Motor neuron (in vitro differentiated cells): ENCODE measurements around the gene ARV1. TPM values are rescaled to one million over a fixed set of nuclear protein-coding genes. Genes with fewer than 3 reads are reported as not detected.
A peak's percentile ranks its signal among the peaks of the same experiment; 100 is the strongest.
"Not testable (repeated sequence)": the region's sequence is repeated elsewhere in the genome, so short reads cannot be mapped to it uniquely, and the experiment has no call there.

Experiments used
- ATAC-seq, 8 experiments: fragments of 200-7000 bp; cut with Tn5 transposase; replicated peaks in 6 of 8; 2 replicates each; pipeline ENCODE4 v1.8.0; 2021; ENCODE audit warnings: mild to moderate bottlenecking in 8 of 8, moderate library complexity in 8 of 8
- H3K27ac ChIP-seq, 2 donors: fragments of 250-450 bp; sonication (Bioruptor Pico); 2 replicates each; pipeline ENCODE4 v1.9.0; 2021; ENCODE audit warnings: antibody characterized with exemption in 2 of 2, mild to moderate bottlenecking in 2 of 2, moderate library complexity in 1 of 2
- H3K4me1 ChIP-seq, 2 donors: fragments of 250-450 bp; sonication (Bioruptor Pico); replicated peaks in 1 of 2; 2 replicates each; pipeline ENCODE4 v1.6.1; 2021; ENCODE audit warnings: antibody characterized with exemption in 2 of 2, mild to moderate bottlenecking in 2 of 2, moderate library complexity in 1 of 2
- H3K4me3 ChIP-seq, 5 donors: fragments of 250-450 bp; sonication (Bioruptor Pico); 2 replicates each; pipeline ENCODE4 v1.9.0; 2021; ENCODE audit warnings: antibody characterized with exemption in 5 of 5, mild to moderate bottlenecking in 5 of 5, moderate library complexity in 4 of 5
- WGBS, 10 experiments: fragments of 450-650 bp; shearing (Covaris generic); methylation state at CpG; one replicate each; pipeline ENCODE4 v1.0.0; 2022; 5-methylcytosine and 5-hydroxymethylcytosine counted together
- in situ Hi-C, 9 experiments: fragments of 400-800 bp; cut with MboI; loops; one replicate each; pipeline ENCODE4 v1.15.0; 2021; ENCODE audit warnings: low sequenced_read_pairs in 9 of 9, low pct_unique_long_range_greater_than_20kb in 2 of 9; ENCODE audit not compliant: unreplicated experiment in 9 of 9
- total RNA-seq, 8 experiments: library from RNA; unstranded; fragments of 300-600 nt; gene quantifications; 2 replicates each; pipeline versions ENCODE4 v1.2.3 to v1.2.4, GENCODE V29; 2022

ARV1 gene
- total RNA-seq, 8 experiments from 2014 or later: 25.6 to 40.8 (median 29.0) TPM

GRCh38 chr1:231041719-231042261 lies 62.9 kb downstream of the ARV1 start:
- WGBS, 10 experiments: 39 to 100% (median 80%) methylated on average over 1 to 4 of the region's 9 CpGs
- in situ Hi-C loops: no loop called here
- Histone ChIP-seq H3K4me3 (no peak overlapping the region), H3K27ac (no peak overlapping the region), H3K4me1 (peaks cover 0 to 9% of the 10 kb centered on the region in 2 donors)
- no peak for ATAC-seq

DNA sequence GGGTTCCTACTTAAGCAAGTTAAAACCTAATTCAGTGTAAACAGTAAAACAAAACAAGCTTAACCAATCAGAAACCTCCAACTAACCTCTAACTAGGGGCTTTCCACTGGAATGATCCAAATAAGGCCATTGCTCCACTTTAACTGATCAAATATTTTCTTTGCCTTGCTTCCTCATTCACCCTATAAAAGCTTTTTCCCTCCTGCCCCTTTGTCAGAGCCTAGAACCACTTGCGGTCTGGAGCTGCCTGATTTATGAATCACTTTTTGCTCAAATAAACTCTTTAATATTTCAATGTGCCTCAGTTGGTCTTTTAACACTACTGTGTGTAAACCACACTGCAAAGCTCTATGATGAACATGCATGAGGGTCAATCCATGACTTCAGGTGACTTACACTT lies 65.7 kb downstream of the ARV1 start:
- H3K4me3 ChIP-seq: no peak overlapping the region
- H3K27ac ChIP-seq: no peak overlapping the region
- WGBS, 10 experiments: 67 to 100% (median 92%) methylated on average over 1 of the region's 1 CpG; no CpG with 5 or more reads in 1 of the 10 experiments
- ATAC-seq: no peak
- peaks cover 0 to 4% of the 10 kb centered on the region in 2 donors for H3K4me1 ChIP-seq
- in situ Hi-C loops: no loop called here

GRCh38 chr1:231045286-231045685 lies 66.4 kb downstream of the ARV1 start:
- ATAC-seq: no peak
- peaks cover 0 to 4% of the 10 kb centered on the region in 2 donors for H3K4me1 ChIP-seq
- in situ Hi-C loops: no loop called here

GRCh38 chr1:231045921-231046729 lies 67.2 kb downstream of the ARV1 start:
- WGBS, 10 experiments: 35 to 87% (median 68%) methylated on average over 2 to 10 of the region's 10 CpGs; no CpG with 5 or more reads in 1 of the 10 experiments
- H3K4me1 ChIP-seq, H3K4me3 ChIP-seq, in situ Hi-C loops, H3K27ac ChIP-seq, ATAC-seq: not testable (repeated sequence)

More at GRCh38 chr1:231045286-231045685, 66.4 kb downstream of the ARV1 start:
- Histone ChIP-seq H3K4me3 (no peak overlapping the region), H3K27ac (no peak overlapping the region)

DNA sequence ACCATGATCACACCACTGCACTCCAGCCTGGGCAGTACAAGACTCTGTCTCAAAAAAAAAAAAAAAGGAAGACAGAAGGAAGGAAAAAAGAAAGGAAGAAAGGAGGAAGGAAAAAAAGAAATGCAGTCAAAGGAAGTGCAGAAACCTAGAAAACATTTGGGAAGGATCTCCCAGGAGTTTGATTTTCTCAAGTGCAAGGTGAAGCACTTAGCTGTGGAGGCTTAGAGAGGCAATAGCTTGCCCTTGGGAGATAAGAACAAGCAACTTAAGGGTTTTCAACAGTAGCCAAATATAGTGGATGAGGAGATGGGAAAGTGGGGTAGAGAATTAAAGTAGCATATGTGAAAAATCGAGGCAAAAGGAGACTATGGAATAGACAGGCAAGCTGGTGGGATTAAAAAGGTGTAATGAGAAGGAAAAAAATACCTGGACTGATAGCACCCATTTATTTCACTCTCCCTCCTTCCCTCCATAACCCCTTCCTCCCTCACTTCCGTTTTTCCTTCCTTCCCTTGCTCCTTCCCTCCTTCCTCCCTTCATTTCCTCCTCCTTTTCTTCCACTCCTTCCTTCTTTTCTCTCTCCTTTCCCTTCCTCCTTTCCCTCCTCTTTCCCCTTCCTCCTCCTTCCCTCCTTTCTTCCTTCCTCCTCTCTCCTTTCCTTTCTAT lies 68.0 kb downstream of the ARV1 start:
- in situ Hi-C loops: no loop called here
- WGBS, 10 experiments: 0 to 47% (median 26%) methylated on average over 1 to 2 of the region's 2 CpGs
- no peak for ATAC-seq
- H3K4me3 ChIP-seq: no peak overlapping the region
- no peak overlapping the region for H3K27ac ChIP-seq
- H3K4me1 ChIP-seq: no peaks in the 10 kb centered on the region

DNA sequence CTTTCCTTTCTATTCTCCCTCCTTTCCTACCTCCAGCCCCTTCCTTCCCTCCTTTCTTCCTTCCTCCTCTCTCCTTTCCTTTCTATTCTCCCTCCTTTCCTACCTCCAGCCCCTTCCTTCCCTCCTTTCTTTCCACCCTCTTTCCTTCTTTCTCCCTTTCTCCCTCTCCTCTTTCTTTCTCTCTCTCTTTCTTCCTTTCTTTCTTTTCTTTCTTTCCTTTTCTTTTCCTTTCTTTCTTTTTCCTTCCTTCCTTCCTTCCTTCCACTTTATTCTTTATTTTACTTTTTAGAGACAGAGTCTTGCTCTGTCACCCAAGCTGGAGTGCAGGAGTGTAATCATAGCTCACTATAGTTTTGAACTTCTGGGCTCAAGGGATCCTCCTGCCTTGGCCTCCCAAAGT lies 68.6 kb downstream of the ARV1 start:
- H3K4me1 ChIP-seq, in situ Hi-C loops, H3K4me3 ChIP-seq, ATAC-seq, H3K27ac ChIP-seq: not testable (repeated sequence)

GRCh38 chr1:231048419-231048818 lies 69.5 kb downstream of the ARV1 start:
- in situ Hi-C loops, H3K4me3 ChIP-seq, H3K27ac ChIP-seq, ATAC-seq, H3K4me1 ChIP-seq: not testable (repeated sequence)
- WGBS, 10 experiments: 50 to 100% (median 83%) methylated on average over 1 to 9 of the region's 9 CpGs; no CpG with 5 or more reads in 2 of the 10 experiments

DNA sequence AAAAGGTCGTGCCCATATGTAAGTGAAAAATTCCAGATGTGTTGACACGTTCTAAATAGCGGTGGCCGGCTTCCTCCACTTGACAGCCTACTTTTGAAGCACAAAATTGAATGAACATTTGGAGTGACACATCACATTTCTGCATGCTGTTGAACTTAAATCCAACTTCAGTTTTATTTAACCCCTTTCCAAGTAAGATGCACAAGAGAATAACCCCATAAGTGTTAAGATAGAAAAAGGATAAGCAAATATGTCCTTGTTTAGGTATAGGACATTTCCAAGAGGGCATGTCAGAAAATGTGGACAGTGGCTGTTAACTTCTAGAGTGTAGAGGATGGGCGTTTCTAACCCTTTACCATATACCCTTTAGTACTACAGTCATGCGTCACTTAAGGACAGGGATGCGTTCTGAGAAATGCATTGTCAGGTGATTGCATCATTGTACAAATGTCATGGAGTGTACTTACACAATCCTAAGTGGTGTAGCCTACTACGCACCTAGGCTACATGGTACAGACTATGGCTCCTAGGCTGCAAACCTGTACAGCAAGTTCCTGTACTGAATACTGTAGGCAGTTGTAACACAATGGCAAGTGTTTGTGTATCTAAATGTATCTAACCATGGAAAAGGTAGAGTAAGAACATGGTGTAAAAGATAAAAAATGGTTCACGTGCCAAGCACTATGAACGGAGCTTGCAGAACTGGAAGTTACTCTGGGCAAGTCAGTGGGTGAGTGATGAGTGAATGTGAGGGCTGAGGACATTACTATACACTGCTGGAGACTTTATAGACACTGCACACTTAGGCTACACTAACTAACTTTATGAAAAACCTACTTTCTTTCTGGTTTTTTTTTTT lies 70.5 kb downstream of the ARV1 start:
- peaks cover 3 to 13% of the 10 kb centered on the region in 2 donors for H3K4me1 ChIP-seq
- H3K4me3 ChIP-seq: no peak overlapping the region
- no peak overlapping the region for H3K27ac ChIP-seq
- ATAC-seq: peak in 1 of 8 experiments; percentile 22
- in situ Hi-C loops: no loop called here
- WGBS, 10 experiments: 24 to 88% (median 74%) methylated on average over 2 to 10 of the region's 10 CpGs

Other genes with a start within 250 kb of the ARV1 start
- under 1 TPM in 4 of 8 experiments, not detected in 4; 0.08 to 0.29 (median 0.11) TPM for gene CAPN9, start 231.7 kb upstream of the ARV1 start, total RNA-seq
- 10 to 100 TPM; 10.5 to 62.8 (median 38.9) TPM for gene C1orf198, start 110.6 kb upstream of the ARV1 start, total RNA-seq
- 10 to 100 TPM in 7 of 8 experiments, 1 to 10 TPM in 1; 9.8 to 36.9 (median 24.8) TPM for gene TTC13, start 233 bp upstream of the ARV1 start, total RNA-seq
- gene FAM89A, start 61.2 kb downstream of the ARV1 start, total RNA-seq: 10 to 100 TPM in 3 of 8 experiments, 1 to 10 TPM in 5; 1.9 to 61.1 (median 5.3) TPM
- gene TRIM67, start 183.0 kb downstream of the ARV1 start, total RNA-seq: 10 to 100 TPM in 4 of 8 experiments, 1 to 10 TPM in 2, under 1 TPM in 2; 0.18 to 21.8 (median 9.5) TPM